Testis (tissue), 3 donors: Measurements from ENCODE around the gene ARFGEF3. TPM values are rescaled to one million over a fixed set of nuclear protein-coding genes. Genes with fewer than 3 reads are reported as not detected.

ENCODE experiments used
- DNase-seq: peaks from one replicate; pipeline ENCODE4 v3.0.0-alpha.2; 2019
- H3K27ac ChIP-seq, 2 donors: fragments of 200-600 bp; sonication (generic); one replicate each; pipeline ENCODE4 v1.5.1; 2019
- H3K27me3 ChIP-seq: fragments of 200-600 bp; sonication (generic); one replicate; pipeline ENCODE4 v1.5.1; 2019
- H3K36me3 ChIP-seq: fragments of 200-600 bp; sonication (generic); one replicate; pipeline ENCODE4 v1.5.1; 2017; ENCODE audit warnings: low read depth; ENCODE audit errors: missing control alignments
- H3K4me1 ChIP-seq: fragments of 200-600 bp; sonication (generic); one replicate; pipeline ENCODE4 v1.5.1; 2019
- H3K4me3 ChIP-seq, 2 donors: fragments of 200-600 bp; sonication (generic); one replicate each; pipeline ENCODE4 v1.5.1; 2017 to 2019
- H3K9me3 ChIP-seq: fragments of 200-600 bp; sonication (generic); one replicate; pipeline ENCODE4 v1.5.1; 2017
- CTCF ChIP-seq, 3 experiments: fragments of 450-650 bp in 2 of 3; fragments of 200-600 bp in 1 of 3; sonication (generic) in 1 of 3; IDR thresholded peaks; one replicate each; pipeline ENCODE4 v1.5.1; 2016 to 2019; ENCODE audit warnings: antibody characterized with exemption in 3 of 3, mild to moderate bottlenecking in 2 of 3, moderate library complexity in 1 of 3
- POLR2A ChIP-seq: fragments of 450-650 bp; IDR thresholded peaks from one replicate; pipeline ENCODE4 v1.6.1; 2017; ENCODE audit warnings: antibody characterized with exemption, mild to moderate bottlenecking, moderate library complexity
- WGBS, 2 donors: methylation state at CpG; one replicate each; pipeline ENCODE4 v1.1.5; 2018; 5-methylcytosine and 5-hydroxymethylcytosine counted together
- intact Hi-C: fragments of 100-400 bp; cut with DNase I; formaldehyde crosslinking; loops from one replicate; pipeline ENCODE4 v1.15.1; 2023; ENCODE audit warnings: low total_unique reads
- polyA plus RNA-seq: library from polyadenylated mRNA; stranded (reverse); fragments of 350-450 nt; fragmentation: Illumina TruSeq; extraction: RNeasy Lipid Tissue Mini Kit (QIAGEN cat#74804); gene quantifications from one replicate; pipeline ENCODE4 v1.2.3, GENCODE V29; 2014; ENCODE audit warnings: low read depth, low replicate concordance; ENCODE audit not compliant: insufficient read depth
- total RNA-seq, 2 donors: library from RNA; depleted of rRNA; stranded (reverse); fragments of >200 nt; gene quantifications; one replicate each; pipeline ENCODE4 v1.2.3, GENCODE V29; 2016

ARFGEF3 gene
- total and polyA plus RNA-seq, 3 donors from 2014 or later, result 1.9 to 2.9 (median 2.8) TPM

- intact Hi-C loops, result no loop called here
- H3K9me3 ChIP-seq, result no peaks in the 10 kb centered on the region
- TF ChIP-seq CTCF (IDR thresholded peaks at IDR 0.05), result no peak
- no peak for TF ChIP-seq POLR2A
- H3K27ac ChIP-seq, result no peak overlapping the region
- H3K36me3 ChIP-seq, result no peaks in the 10 kb centered on the region
- H3K4me1 ChIP-seq, result no peaks in the 10 kb centered on the region
- no peak overlapping the region for H3K4me3 ChIP-seq
- H3K27me3 ChIP-seq, result no peaks in the 10 kb centered on the region
- 69 to 81% methylated on average over 9 of the region's 9 CpGs for WGBS, 2 donors
- DNase-seq, result no peak
Measured at GRCh38 chr6:138370631-138371451, 209.1 kb downstream of the ARFGEF3 start.

- Histone ChIP-seq H3K27me3 (no peaks in the 10 kb centered on the region), H3K36me3 (no peaks in the 10 kb centered on the region), H3K4me1 (no peaks in the 10 kb centered on the region), H3K9me3 (no peaks in the 10 kb centered on the region), H3K27ac (no peak overlapping the region), H3K4me3 (no peak overlapping the region)
- intact Hi-C loops, result no loop called here
- no peak for TF ChIP-seq POLR2A
- TF ChIP-seq CTCF (IDR thresholded peaks at IDR 0.05), result no peak
- 69 to 75% methylated on average over 3 of the region's 3 CpGs for WGBS, 2 donors
- no peak for DNase-seq
Measured at GRCh38 chr6:138371452-138371711, 209.6 kb downstream of the ARFGEF3 start.

- Histone ChIP-seq H3K4me3 (no peak overlapping the region), H3K36me3 (no peaks in the 10 kb centered on the region), H3K27ac (no peak overlapping the region), H3K27me3 (no peaks in the 10 kb centered on the region), H3K4me1 (no peaks in the 10 kb centered on the region), H3K9me3 (no peaks in the 10 kb centered on the region)
- WGBS, 2 donors, result 40 to 62% methylated on average over 3 of the region's 3 CpGs
- TF ChIP-seq CTCF (IDR thresholded peaks at IDR 0.05) (no peak), POLR2A (no peak)
- intact Hi-C loops, result no loop called here
- DNase-seq, result no peak
Measured at GRCh38 chr6:138371720-138372119, 210.0 kb downstream of the ARFGEF3 start.

- Histone ChIP-seq H3K4me3 (no peak overlapping the region), H3K27me3 (no peaks in the 10 kb centered on the region), H3K4me1 (no peaks in the 10 kb centered on the region), H3K36me3 (no peaks in the 10 kb centered on the region), H3K27ac (no peak overlapping the region), H3K9me3 (no peaks in the 10 kb centered on the region)
- no peak for DNase-seq
- intact Hi-C loops, result no loop called here
- TF ChIP-seq POLR2A, result no peak
- no peak for TF ChIP-seq CTCF (IDR thresholded peaks at IDR 0.05)
Measured at GRCh38 chr6:138372711-138373463, 211.1 kb downstream of the ARFGEF3 start.
